ENCODE results near the gene MKNK2.

DNA sequence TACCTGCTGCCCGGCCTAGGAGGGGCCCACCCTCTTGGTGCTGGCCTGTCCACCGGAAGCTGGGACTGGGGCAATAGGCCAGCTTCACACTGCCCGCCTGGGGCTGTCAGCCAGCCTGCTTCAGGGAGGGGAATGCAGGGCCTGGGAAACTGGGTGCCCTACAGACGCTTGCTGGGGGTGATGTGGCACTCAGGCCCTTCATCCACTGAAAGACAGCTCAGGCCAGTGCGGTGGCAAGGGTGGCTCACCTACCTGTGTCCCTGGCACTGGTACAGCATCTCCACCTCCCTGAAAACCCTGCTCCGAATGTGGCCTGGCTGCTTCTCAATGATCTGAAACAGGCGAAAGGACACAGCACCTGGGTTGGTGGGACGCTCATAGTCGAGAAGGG, 7.8 kb downstream of the MKNK2 start:
- TF ChIP-seq JUND (IDR thresholded peaks at IDR 0.05; ENCODE audit: low read depth, low read length) (no peak), EGR1 (IDR thresholded peaks at IDR 0.05; ENCODE audit: borderline replicate concordance in 1 of 2, low read depth in 2 of 2, low read length in 2 of 2) (no peak)
